HT1080 (cell line): Measurements from ENCODE around the gene JPH3. TPM values are rescaled to one million over a fixed set of nuclear protein-coding genes. Genes with fewer than 3 reads are reported as not detected.
"Not testable (repeated sequence)": the region's sequence is repeated elsewhere in the genome, so short reads cannot be mapped to it uniquely, and the experiment has no call there.

ENCODE experiments used
- DNase-seq: peaks from one replicate; pipeline ENCODE4 v3.0.0-alpha.2; 2015; ENCODE audit warnings: low read depth
- total RNA-seq: library from RNA; depleted of rRNA; stranded (reverse); fragments of >200 nt; shearing (Covaris generic); gene quantifications from 2 replicates; pipeline ENCODE4 v1.2.3, GENCODE V29; 2014

Gene JPH3
- total RNA-seq, 1 experiment from 2014 or later = not detected

DNA sequence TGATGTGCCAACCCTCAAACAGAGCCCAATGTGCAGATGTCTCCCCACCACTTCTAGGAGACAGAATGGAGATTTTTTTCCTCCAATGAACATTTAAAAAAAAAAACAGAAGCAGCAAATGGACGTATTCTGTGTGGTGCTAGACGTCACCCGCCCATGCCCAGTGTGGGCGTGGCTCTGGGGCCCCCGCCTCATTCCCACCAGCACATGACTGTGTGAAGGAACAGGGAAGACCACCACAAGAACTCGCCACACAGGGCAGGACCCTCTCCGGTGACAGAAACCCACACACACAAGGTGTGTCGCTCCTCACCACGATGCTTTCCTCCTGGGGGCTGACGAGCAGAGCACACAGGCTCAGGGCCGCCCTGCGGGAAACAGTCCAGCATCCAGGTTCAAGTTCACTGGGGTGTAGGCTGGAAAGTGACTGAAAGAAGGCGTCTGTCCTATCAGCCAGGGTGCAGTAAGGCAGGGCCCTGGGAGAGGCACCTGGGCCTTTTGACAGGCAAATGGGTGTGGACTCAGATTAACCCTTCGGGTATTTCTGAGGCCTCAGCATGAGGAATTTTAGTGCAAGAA, 110.0 kb downstream of the JPH3 start:
- DNase-seq = no peak

DNA sequence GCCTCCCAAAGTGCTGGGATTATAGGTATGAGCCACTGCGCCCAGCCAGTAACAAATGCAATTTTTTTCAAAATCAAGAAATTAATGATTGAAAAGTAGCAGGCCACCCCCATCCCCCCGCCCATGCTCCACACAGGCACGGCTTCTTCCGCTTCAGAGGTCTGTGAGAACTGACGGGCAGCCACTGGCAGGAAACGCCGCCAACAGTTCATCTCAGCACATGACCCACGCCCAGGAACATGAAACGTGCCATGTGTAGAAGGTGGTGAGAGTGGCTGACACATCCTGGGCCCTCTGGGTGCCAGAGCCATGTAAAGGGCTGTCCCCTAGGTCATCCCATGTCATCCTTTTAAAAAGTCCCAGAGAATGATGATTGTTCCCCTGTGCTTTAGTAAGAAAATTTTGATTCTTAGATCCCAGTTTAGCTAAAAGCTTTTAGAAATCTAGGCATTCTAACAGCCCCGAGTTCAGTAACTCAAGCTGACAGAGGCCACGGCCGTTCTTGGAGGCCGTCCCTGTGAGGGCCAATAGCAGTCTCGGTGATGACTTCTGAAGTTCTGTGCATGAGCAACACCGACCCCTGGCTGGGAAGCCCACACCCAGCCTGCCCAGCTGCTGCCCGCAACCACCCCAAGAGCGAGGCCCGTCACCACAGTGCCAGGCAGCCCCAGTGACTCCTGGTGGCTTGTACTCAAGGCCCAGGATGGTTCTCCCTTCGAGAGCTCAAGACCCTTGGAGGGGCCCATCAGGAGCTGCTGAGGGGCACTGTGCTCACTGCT, 111.3 kb downstream of the JPH3 start:
- no peak for DNase-seq

DNA sequence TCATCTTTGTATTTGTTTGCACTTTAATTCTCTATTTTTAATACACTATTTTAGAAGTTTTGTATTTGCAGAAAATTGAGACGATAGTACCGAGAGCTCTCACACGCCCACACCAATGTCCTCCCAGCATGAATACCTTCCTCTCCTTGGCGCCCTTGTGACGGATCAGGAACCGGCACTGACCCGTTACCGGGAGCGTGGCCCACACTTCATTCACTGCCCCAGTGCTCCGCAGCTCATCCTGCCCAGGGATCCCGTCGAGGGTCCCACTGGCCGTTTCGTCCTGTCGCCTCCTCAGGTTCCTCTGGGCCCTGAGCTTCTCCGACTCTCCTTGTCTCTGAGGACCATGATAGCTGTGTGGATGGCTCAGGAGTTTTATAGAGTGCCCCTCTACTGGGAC, 112.9 kb downstream of the JPH3 start:
- no peak for DNase-seq

DNA sequence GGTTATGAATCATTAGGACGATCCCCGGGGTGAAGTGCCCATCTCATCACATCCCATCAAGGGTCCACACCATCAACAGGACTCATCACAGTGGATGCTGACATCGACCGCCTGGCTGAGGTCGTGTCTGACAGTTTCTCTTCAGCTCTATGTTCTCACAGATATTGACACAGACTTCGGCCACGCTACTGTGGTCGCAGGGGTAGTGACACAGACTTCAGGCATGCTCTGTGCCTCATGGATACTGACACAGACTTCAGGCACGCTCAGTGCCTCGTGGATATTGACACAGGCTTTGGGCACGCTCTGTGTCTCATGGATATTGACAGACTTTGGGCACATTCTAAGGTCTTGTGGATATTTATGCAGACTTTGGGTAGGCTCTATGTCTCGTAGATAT, 113.3 kb downstream of the JPH3 start:
- DNase-seq = no peak

DNA sequence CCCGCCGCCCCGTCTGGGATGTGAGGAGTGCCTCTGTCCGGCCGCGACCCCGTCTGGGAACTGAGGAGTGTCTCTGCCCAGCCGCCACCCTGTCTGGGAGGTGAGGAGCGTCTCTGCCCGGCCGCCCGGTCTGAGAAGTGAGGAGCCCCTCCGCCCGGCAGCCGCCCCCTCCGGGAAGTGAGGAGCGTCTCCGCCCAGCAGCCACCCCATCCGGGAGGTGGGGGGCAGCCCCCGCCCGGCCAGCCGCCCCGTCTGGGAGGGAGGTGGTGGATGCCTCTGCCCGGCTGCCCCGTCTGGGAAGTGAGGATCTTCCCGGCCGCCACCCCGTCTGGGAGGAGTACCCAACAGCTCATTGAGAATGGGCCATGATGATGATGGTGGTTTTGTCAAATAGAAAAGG, 116.5 kb downstream of the JPH3 start:
- DNase-seq = not testable (repeated sequence)

DNA sequence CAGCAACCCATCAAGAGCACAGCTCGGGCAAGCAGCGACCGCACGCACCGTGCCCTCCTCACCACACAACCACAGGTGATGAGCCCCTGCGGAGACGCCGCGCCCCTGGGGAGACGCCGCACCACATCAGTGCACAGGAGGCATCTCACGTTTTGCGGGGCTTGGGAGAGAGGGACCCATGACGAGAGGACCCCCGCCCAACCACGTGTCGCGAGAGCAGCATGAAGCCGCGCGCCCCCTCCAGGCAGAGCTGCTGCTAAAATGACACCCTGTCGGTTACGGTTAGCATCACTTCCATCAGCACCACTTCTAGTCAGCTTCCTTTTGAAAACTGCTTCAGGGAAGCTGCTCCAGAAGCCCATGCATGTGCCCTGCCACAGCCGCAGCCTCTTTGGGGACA, 118.1 kb downstream of the JPH3 start:
- no peak for DNase-seq

DNA sequence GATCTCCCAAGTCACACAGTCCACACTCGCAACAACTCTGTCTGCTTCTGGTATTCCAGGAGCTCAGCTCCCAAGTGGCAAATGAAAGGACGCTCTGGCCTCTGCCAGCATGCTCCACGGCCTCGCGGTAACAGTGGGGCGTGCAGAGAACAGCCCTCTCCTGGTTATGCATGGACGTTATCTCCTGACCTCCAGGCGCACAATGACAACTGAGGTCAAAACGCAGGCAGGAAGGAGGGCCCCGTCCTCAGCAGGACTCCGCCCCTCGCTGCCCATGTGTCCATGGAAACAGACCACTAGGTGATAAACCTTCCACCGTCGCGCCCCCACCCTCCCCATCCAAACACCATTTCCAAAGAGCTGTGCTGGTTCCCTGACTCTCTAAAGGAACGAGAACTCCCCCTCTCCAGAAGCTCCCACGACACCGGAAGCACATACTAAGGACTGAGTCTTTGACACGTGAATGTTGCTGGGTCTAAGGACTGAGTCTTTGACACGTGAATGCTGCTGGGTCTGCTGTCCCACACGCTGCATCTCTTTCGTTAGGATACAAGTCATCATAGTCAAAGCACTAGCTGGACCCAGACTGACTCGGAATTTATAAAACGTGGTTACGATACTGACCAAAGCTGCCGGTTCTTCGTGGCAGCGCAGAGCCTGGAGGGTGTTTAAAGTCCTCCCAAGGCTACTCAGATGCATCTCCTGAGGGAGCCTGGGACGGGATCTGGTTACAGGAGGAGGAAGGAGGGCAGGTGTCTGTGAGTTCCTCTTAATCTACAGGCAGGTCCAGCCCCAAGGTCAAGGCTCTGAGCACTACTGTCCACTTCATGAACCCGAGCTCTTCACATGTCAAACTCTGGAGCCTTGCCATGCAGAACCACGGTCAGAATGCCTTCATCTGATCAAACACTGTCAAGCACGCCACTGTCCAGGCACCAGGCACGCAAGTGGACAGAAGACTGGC, 119.6 kb downstream of the JPH3 start:
- no peak for DNase-seq

DNA sequence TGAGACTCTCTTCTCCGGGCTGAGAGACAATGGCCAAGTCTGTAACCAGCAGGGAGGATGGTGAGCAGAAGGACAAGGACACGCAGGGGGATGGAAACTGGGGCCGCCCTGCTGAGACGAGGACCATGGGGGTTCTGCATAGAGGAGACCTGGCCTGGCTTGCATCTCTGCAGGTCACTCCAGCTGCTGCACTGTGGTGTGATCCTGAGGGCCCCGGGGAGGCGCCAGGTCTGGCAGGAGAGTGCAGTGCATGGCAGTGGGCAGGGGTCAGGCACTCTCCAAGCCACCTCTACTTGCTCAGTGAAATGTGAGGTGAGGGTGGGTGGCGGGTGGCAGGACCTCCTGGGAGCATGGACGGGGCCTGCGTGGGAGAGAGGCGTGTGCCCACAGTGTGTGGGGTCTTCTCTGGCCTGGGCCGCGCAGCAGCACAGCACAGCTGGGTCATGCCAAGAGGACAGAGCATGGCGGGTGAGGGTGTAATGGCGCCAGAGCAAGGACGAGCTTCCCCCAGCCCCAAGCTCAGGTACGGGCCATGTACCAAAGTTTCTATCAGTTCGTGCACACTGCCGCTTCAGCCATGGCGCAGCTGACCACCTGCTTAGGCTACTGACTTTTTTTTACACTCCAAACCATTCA, 120.4 kb downstream of the JPH3 start:
- no peak for DNase-seq

DNA sequence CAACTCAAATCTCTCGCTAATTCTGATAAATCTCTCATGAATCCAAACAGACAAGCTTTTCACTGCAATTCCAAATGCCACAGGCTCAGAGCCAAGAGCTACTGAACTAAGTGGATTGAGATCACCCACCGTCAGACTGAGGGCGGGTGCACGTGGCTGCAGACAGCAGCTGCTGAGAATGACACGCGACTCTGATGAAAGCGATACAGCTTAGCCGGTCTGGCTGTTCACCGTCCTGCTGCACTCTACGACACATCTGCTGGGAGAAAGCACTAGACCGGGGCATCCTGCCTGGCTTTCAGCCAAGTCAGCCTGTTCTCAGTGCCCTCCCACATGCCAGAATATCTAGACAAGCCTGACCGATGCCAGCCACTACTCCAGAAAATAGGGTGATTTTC, 120.9 kb downstream of the JPH3 start:
- DNase-seq = no peak

DNA sequence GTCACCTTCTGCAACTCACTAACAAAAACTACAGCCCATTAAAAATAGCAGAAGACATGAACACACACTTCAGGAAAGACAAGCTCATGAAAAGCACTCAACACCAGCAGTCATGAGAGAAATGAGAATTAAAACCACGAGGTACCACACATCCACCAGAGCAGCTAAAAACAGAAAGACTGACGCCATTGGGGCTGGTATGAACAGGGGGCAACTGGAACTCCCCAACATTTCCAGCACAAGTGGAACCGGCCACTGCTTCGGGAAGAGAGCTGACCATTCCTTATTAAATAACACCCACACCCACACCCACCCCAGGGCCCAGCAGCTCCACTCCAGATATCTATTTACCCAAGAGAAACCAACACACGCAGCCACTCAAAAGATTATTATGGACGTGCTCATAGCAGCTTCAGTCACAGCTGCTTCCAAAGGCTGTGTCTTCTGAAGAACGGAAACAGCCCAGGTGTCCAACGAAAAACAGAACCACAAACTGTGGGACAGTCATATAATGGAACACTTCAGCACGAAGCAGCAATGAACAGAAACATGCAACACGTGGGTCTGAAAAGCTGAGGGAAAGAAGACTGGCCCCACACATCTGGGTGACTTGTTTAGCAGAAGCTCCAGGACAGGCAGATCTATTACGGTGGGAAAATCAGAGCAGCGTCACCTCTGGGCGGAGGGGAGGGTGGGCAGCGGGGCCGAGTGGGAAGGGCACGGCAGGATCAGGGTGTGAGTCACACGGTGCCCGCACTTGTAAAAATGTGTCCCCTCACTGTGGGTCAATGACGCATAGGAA, 122.4 kb downstream of the JPH3 start:
- peak; percentile 86 for DNase-seq

DNA sequence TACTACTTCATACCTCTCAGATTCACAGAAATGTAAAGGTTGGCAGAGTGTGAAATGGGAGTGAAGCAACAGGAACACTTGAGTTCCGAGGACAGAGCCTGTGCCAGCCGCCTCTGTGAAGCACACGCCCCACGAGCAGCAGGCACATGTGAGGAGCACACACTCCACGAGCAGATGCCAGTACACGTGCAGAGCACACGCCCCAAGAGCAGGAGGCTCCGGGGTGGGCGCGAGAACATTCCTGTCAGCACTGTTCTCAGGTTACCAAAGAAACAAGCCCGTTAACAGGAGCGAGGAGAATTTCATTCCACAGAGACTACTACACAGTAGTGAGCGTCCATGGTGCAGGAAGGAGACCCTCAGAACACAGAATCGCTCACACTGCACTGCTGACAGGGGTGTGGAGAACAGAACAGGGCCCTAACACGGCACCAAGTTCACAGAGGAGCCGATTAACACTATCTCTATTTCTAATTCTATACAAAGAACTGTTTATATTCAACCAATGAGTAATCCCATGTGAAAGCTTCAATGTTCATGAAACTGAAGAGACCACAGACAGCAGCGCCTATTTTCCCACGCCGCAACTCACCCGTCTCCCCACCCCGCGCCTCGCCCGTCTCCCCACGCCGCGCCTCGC, 123.4 kb downstream of the JPH3 start:
- peak; percentile 63 for DNase-seq

DNA sequence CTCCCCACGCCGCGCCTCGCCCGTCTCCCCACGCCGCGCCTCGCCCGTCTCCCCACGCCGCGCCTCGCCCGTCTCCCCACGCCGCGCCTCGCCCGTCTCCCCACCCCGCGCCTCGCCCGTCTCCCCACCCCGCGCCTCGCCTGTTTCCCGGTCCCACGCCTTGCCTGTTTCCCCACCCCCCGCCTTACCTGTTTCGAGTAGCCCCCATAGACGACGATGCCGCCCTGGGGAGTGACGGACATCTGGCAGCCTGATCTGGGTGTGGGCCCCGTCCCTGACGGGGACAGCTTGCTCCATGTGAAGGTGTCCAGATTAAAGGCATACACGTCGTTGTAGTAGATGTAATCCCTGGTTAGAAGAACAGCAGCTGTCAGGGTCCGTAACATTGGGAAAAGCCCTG, 124.3 kb downstream of the JPH3 start:
- not testable (repeated sequence) for DNase-seq

DNA sequence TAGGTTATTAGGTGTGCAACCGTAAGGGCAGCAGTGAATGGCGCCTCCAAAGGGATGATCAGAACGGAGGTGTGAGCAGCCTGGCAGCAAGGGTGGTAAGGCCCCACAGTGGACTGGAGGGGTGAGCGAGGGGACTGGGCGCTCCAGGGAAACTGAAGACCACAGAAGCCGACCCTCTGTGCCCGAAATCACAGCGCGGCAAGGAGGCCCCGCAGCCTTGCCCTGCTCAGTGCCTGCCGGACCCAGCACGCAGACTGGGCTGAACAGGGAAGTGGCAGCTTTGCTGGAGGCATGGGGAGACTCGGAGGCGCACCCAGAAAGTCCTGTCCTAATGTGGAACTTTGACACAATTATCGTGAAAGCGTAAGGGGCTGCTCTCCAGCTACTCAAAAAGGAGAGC, 125.0 kb downstream of the JPH3 start:
- no peak for DNase-seq

DNA sequence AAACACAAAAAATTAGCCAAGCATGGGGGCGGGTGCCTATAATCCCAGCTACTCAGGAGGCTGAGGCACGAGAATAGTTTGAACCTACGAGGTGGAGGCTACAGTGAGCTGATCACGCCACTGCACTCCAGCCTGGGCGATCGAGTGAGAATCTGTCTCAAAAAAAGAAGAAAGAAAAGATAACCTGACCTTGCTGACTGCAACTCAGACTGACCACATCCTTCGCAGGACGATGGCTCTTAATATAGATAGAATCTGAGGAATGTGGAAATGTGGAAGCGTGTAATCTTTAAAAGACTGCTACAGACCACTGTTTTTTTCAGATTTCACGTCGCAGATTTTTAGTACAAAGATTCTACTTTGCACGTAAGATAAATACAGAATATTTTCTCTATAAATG, 125.7 kb downstream of the JPH3 start:
- DNase-seq = no peak

DNA sequence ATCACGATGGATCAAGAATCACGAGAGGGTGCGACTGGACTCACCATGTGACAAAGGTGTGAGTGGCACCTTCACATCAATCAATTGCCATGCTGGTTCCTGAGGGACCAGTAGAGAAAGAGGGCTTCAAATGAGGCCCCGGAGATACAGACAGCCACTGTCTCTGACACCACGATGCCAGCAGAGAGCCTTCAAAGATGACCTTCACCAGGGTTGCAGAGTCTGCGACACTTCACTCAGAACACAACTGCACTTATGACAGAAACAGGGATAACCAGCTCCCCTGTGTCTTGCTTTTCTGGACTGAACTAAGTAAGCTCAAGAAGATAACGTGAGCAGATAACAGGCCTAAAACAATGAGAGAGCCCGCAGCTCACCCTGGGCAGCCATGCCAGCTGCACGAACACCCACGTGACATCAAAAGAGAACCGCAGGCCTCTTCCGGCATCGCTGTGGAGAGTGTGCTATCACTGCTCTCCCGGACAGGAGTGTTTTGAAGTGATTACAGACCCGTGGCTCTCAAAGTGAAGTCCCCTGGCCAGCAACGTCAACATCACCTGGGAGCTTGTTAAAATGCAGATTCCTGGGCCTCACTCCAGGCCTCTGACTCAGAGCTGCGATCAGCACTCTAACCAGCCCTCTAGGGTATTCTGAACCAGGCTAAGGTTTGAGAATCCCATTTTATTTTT, 127.1 kb downstream of the JPH3 start:
- DNase-seq = no peak

DNA sequence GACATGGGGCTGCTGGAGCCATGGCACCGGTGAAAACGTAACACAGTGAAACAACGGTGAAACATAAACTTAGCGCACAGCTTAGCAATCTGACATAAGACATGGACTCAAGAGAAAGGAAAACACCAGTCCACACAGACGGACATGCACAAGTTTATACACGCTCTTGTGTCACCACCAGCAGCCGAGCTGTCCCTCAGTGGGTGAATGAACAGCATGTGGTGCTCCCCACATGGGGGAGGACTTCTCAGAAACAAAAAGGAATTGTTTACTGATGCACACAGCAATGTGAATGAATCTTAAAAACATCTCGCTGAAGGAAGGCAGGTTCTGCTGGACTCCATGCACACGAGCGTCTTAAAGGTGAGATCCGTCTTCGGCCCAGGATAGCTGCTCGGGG, 129.3 kb downstream of the JPH3 start:
- DNase-seq = no peak

DNA sequence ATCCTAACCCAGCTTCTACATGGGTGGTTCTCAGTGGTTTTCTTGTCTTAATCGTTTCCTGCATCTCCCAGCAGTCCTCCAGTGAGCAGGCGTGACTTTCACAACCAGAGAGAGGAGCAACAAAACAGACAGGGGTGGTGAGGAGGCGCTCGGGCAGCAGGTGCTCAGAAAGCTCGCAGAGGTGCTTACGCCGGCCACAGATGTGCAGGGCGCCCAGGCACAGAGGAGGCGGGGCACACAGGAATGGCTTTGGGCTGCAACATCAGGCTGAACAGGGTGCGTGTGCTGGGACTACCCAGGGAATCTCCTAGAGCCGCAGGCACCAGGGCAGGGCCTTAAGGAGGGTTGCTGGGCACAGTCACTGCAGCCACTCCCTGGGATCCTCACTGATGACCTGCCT, 130.9 kb downstream of the JPH3 start:
- DNase-seq = no peak

DNA sequence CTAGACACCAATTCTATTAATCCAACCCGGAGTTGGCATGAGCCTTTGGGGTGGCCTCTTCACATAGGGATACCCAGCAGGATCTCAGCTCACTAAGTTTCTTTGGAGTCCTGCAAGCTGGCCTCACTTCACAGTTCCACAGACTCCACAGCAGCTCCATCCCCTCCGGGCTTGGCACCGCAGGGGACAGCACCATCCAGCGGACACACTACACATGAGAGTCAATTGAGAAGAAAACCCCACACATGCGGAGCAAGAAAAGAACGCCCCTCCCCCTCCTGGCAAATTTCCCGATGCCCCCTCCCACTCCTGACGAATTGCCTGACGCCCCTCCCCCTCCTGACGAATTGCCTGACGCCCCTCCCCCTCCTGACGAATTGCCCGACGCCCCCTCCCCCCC, 132.3 kb downstream of the JPH3 start:
- DNase-seq = no peak

DNA sequence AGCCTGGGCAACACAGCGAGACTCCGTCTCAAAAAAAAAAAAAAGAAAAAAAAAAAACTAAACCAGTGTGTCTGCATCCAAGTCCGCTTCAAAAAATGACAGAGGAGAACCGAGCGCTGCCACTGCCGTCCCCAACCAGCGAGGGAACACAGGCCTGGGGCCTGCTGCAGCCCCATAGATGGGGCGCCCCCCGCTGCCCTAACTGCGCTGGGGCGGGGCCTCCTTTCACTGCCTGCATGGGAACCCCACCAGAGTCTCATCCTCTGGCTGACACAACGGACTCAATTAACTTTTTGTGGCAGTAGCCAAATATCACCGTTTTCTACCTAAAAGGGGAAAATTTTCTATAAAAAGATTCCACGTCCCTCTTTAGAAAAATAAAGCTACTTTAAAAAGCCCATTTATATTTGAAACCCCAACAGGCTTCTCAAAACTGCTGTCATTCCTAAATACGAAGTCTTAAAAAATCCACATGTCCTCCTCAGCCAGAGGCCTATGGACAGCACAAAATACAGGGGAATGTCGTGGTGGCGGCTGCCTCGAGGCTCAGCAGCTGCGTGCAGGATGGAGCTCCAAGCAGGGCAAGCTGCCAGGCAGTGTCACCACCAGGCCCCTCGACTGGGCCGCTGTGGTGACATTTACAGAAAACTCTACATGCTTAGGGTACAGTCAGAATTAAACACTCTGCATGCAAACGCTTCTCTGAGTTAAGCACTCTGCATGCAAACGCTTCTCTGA, 133.1 kb downstream of the JPH3 start:
- DNase-seq = no peak
